Tibial nerve (tissue), 4 donors: ENCODE measurements around the gene CNIH3. TPM values are rescaled to one million over a fixed set of nuclear protein-coding genes. Genes with fewer than 3 reads are reported as not detected.

Experiments used
- DNase-seq, 2 donors: peaks; one replicate each; pipeline ENCODE4 v3.0.0-alpha.2; 2019; ENCODE audit warnings: low spot score in 2 of 2
- H3K27ac ChIP-seq, 4 donors: fragments of 200-600 bp; sonication (generic) in 3 of 4; one replicate each; pipeline ENCODE4 v1.5.1; 2017 to 2019; ENCODE audit warnings: mild to moderate bottlenecking in 1 of 4
- H3K27me3 ChIP-seq, 2 donors: fragments of 200-600 bp; sonication (generic) in 1 of 2; one replicate each; pipeline versions ENCODE4 v1.5.1 to v1.6.0; 2017 to 2019
- H3K36me3 ChIP-seq, 3 donors: fragments of 200-600 bp; sonication (generic); one replicate each; pipeline ENCODE4 v1.5.1; 2018 to 2019
- H3K4me1 ChIP-seq, 4 donors: fragments of 200-600 bp; sonication (generic) in 3 of 4; one replicate each; pipeline ENCODE4 v1.5.1; 2017 to 2019
- H3K4me3 ChIP-seq, 4 donors: fragments of 200-600 bp; sonication (generic) in 3 of 4; one replicate each; pipeline ENCODE4 v1.5.1; 2017 to 2019; ENCODE audit warnings: mild to moderate bottlenecking in 1 of 4, moderate library complexity in 1 of 4
- H3K9me3 ChIP-seq, 4 donors: fragments of 200-600 bp; sonication (generic) in 3 of 4; one replicate each; pipeline ENCODE4 v1.5.1; 2017 to 2019
- CTCF ChIP-seq, 5 experiments: fragments of 200-600 bp in 3 of 5; fragments of 450-650 bp in 2 of 5; sonication (generic) in 3 of 5; IDR thresholded peaks; one replicate each; pipeline ENCODE4 v1.5.1; 2016 to 2019; ENCODE audit warnings: antibody characterized with exemption in 5 of 5, mild to moderate bottlenecking in 3 of 5, moderate library complexity in 2 of 5
- EP300 ChIP-seq, 2 donors: sonication (generic); formaldehyde crosslinking; IDR thresholded peaks; one replicate each; pipeline ENCODE4 v1.6.1; 2017; ENCODE audit warnings: antibody characterized with exemption in 2 of 2, mild to moderate bottlenecking in 1 of 2
- POLR2A ChIP-seq, 2 donors: fragments of 450-650 bp; IDR thresholded peaks; one replicate each; pipeline ENCODE4 v1.6.1; 2017; ENCODE audit warnings: antibody characterized with exemption in 2 of 2, mild to moderate bottlenecking in 2 of 2, moderate library complexity in 2 of 2
- WGBS, 2 donors: methylation state at CpG; one replicate each; pipeline ENCODE4 v1.1.5; 2018; 5-methylcytosine and 5-hydroxymethylcytosine counted together
- total RNA-seq, 4 donors: library from RNA; depleted of rRNA; stranded (reverse); fragments of >200 nt; gene quantifications; one replicate each; pipeline ENCODE4 v1.1.0, GENCODE V29; 2016

CNIH3 gene
- total RNA-seq, 4 donors from 2014 or later, result 1.8 to 7.6 (median 4.7) TPM

- 40 to 41% methylated on average over 12 of the region's 12 CpGs for WGBS, 2 donors
- peak overlapping the region in 2 of 4 donors; percentile 60 to 75 for H3K27ac ChIP-seq
- H3K9me3 ChIP-seq, result no peaks in the 10 kb centered on the region
- no peak for DNase-seq
- H3K27me3 ChIP-seq, result no peaks in the 10 kb centered on the region
- TF ChIP-seq POLR2A (IDR thresholded peaks at IDR 0.05) (no peak), CTCF (IDR thresholded peaks at IDR 0.05) (no peak), EP300 (IDR thresholded peaks at IDR 0.05) (no peak)
- H3K4me3 ChIP-seq, result no peak overlapping the region
- peaks cover 0 to 27% (median 13%) of the 10 kb centered on the region in 4 donors for H3K4me1 ChIP-seq
- H3K36me3 ChIP-seq, result no peaks in the 10 kb centered on the region
These were observed 117.2 kb downstream of the CNIH3 start for GRCh38 chr1:224733027-224733911.

- 91 to 95% methylated on average over 13 of the region's 13 CpGs for WGBS, 2 donors
- H3K9me3 ChIP-seq, result no peaks in the 10 kb centered on the region
- no peak for TF ChIP-seq POLR2A (IDR thresholded peaks at IDR 0.05)
- no peak for TF ChIP-seq CTCF (IDR thresholded peaks at IDR 0.05)
- no peak for TF ChIP-seq EP300 (IDR thresholded peaks at IDR 0.05)
These were observed 118.3 kb downstream of the CNIH3 start for GRCh38 chr1:224734261-224734935.

GRCh38 chr1:224735159-224735558, 119.0 kb downstream of the CNIH3 start:
- H3K27me3 ChIP-seq, result no peaks in the 10 kb centered on the region
- H3K36me3 ChIP-seq, result no peaks in the 10 kb centered on the region
- WGBS, 2 donors, result 93 to 94% methylated on average over 6 of the region's 6 CpGs
- TF ChIP-seq CTCF (IDR thresholded peaks at IDR 0.05) (no peak), POLR2A (IDR thresholded peaks at IDR 0.05) (no peak), EP300 (IDR thresholded peaks at IDR 0.05) (no peak)
- H3K4me1 ChIP-seq, result peaks cover 0 to 29% (median 18%) of the 10 kb centered on the region in 4 donors
- no peak overlapping the region for H3K4me3 ChIP-seq
- no peak overlapping the region for H3K27ac ChIP-seq
- H3K9me3 ChIP-seq, result no peaks in the 10 kb centered on the region
- no peak for DNase-seq

More at GRCh38 chr1:224734261-224734935, 118.3 kb downstream of the CNIH3 start:
- Histone ChIP-seq H3K4me3 (no peak overlapping the region), H3K27me3 (no peaks in the 10 kb centered on the region), H3K36me3 (no peaks in the 10 kb centered on the region), H3K27ac (no peak overlapping the region), H3K4me1 (peaks cover 0 to 29% (median 16%) of the 10 kb centered on the region in 4 donors)
- DNase-seq, result no peak

- peaks cover 0 to 29% (median 18%) of the 10 kb centered on the region in 4 donors for H3K4me1 ChIP-seq
- peak in 1 of 2 donors; percentile 24 for DNase-seq
- no peak overlapping the region for H3K4me3 ChIP-seq
- no peaks in the 10 kb centered on the region for H3K27me3 ChIP-seq
- H3K9me3 ChIP-seq, result no peaks in the 10 kb centered on the region
- TF ChIP-seq CTCF (IDR thresholded peaks at IDR 0.05) (no peak), EP300 (IDR thresholded peaks at IDR 0.05) (no peak), POLR2A (IDR thresholded peaks at IDR 0.05) (no peak)
- H3K27ac ChIP-seq, result peak overlapping the region in 2 of 4 donors; percentile 75 to 88
- no peaks in the 10 kb centered on the region for H3K36me3 ChIP-seq
- 25 to 26% methylated on average over 14 to 16 of the region's 16 CpGs for WGBS, 2 donors
These were observed 120.7 kb downstream of the CNIH3 start for GRCh38 chr1:224736619-224737352.
